ENCODE measurements around the gene CYP11A1. TPM values are rescaled to one million over a fixed set of nuclear protein-coding genes. Genes with fewer than 3 reads are reported as not detected.

The CYP11A1 gene
- total RNA-seq, 4 donors from 2014 or later = 1.3 to 17.0 (median 9.5) TPM

GRCh38 chr15:74395319-74396145, 28.1 kb upstream of the CYP11A1 start:
- 87 to 91% methylated on average over 5 to 6 of the region's 17 CpGs for WGBS, 2 donors
- TF ChIP-seq, protein P1, sequence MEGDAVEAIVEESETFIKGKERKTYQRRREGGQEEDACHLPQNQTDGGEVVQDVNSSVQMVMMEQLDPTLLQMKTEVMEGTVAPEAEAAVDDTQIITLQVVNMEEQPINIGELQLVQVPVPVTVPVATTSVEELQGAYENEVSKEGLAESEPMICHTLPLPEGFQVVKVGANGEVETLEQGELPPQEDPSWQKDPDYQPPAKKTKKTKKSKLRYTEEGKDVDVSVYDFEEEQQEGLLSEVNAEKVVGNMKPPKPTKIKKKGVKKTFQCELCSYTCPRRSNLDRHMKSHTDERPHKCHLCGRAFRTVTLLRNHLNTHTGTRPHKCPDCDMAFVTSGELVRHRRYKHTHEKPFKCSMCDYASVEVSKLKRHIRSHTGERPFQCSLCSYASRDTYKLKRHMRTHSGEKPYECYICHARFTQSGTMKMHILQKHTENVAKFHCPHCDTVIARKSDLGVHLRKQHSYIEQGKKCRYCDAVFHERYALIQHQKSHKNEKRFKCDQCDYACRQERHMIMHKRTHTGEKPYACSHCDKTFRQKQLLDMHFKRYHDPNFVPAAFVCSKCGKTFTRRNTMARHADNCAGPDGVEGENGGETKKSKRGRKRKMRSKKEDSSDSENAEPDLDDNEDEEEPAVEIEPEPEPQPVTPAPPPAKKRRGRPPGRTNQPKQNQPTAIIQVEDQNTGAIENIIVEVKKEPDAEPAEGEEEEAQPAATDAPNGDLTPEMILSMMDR (IDR thresholded peaks at IDR 0.05) = no peak
- TF ChIP-seq POLR2A (IDR thresholded peaks at IDR 0.05) = no peak
- Histone ChIP-seq H3K9me3 (no peaks in the 10 kb centered on the region), H3K36me3 (no peaks in the 10 kb centered on the region), H3K27me3 (peaks cover 0 to 9% (median 0%) of the 10 kb centered on the region in 4 donors), H3K4me3 (no peak overlapping the region), H3K4me1 (peaks cover 3 to 37% (median 11%) of the 10 kb centered on the region in 3 donors), H3K27ac (no peak overlapping the region)
- intact Hi-C loops (cut with DNase I) = no loop called here
- no peak for DNase-seq

DNA sequence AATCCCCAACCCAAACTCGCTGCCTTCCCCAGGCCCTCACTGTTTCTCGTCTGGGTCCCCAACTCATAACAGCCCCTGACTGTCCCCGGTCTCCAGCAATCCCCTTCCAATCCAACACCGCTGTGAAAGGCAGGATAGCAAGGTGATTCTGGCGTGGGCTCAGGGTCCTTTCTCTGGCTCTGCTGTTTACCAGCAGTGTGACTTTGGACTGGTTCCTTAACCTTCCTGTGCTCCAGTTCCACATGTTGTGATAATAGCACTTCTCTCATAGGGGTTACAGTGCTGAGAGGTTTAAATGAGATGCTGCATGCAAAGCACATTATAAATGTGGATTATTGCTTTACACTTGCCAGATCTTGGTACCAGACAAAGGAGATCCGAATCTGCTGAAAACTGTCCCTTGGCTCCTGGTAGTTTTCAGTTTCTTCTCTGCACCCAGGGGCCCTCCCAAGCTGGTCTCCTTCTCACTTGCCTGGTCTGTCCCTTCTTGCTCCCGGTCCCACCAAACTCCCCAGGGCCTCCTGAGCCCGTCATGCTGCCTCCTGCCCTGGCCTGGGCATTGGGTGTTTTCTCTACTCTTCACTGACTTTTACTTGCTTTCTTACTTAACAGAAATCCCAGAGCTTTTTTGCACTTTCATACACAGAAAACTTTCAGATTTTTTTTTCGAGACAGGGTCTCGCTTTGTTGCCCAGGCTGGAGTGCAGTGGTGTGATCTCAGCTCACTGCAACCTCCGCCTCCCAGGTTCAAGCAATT, 26.8 kb upstream of the CYP11A1 start:
- H3K27ac ChIP-seq = no peak overlapping the region
- no peak for DNase-seq
- no peak for TF ChIP-seq POLR2A (IDR thresholded peaks at IDR 0.05)
- TF ChIP-seq, protein P1 (IDR thresholded peaks at IDR 0.05) = no peak
- whole genome bisulfite sequencing, 2 donors = 79 to 88% methylated on average over 10 to 11 of the region's 11 CpGs
- intact Hi-C loops (cut with DNase I) = no loop called here
- no peaks in the 10 kb centered on the region for H3K36me3 ChIP-seq
- H3K9me3 ChIP-seq = no peaks in the 10 kb centered on the region
- H3K27me3 ChIP-seq = no peaks in the 10 kb centered on the region
- H3K4me3 ChIP-seq = no peak overlapping the region
- H3K4me1 ChIP-seq = peaks cover 3 to 24% (median 7%) of the 10 kb centered on the region in 3 donors

- no peak for TF ChIP-seq POLR2A (IDR thresholded peaks at IDR 0.05)
- TF ChIP-seq, protein P1 (IDR thresholded peaks at IDR 0.05) = no peak
- WGBS, 2 donors = 73 to 82% methylated on average over 13 of the region's 13 CpGs
These were observed 26.0 kb upstream of the CYP11A1 start for GRCh38 chr15:74393423-74393822.

GRCh38 chr15:74392902-74393301, 25.5 kb upstream of the CYP11A1 start:
- Histone ChIP-seq H3K27ac (no peak overlapping the region), H3K36me3 (no peaks in the 10 kb centered on the region), H3K9me3 (no peaks in the 10 kb centered on the region), H3K4me1 (peaks cover 3 to 19% (median 7%) of the 10 kb centered on the region in 3 donors), H3K27me3 (no peaks in the 10 kb centered on the region), H3K4me3 (no peak overlapping the region)
- no peak for TF ChIP-seq POLR2A (IDR thresholded peaks at IDR 0.05)
- TF ChIP-seq, protein P1 (IDR thresholded peaks at IDR 0.05) = no peak
- DNase-seq = no peak
- intact Hi-C loops (cut with DNase I) = no loop called here
- 94 to 100% methylated on average over 6 to 7 of the region's 7 CpGs for WGBS, 2 donors

More at GRCh38 chr15:74393423-74393822, 26.0 kb upstream of the CYP11A1 start:
- H3K36me3 ChIP-seq = no peaks in the 10 kb centered on the region
- H3K4me1 ChIP-seq = peaks cover 3 to 19% (median 7%) of the 10 kb centered on the region in 3 donors
- no peak overlapping the region for H3K4me3 ChIP-seq
- no peaks in the 10 kb centered on the region for H3K27me3 ChIP-seq
- H3K27ac ChIP-seq = no peak overlapping the region
- intact Hi-C loops (cut with DNase I) = no loop called here
- no peaks in the 10 kb centered on the region for H3K9me3 ChIP-seq
- DNase-seq = no peak

DNA sequence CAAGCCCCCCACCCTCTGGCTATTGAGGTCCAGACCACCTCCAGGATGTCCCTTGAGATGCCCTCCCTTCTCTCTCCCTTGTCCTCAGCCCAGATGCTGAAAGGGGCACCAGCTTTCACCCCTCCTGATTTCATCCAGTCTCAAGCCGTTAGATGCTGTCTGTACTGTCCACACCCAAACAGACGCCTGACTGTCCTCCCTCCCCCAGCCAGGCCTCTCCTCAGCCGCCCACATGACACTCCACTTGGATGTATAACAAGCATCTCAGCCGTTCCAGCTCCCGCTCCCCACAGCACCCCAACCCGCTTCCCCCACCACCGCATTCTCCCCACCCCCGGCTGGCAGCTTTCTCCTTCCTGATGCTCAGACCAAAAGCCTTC, 25.0 kb upstream of the CYP11A1 start:
- Histone ChIP-seq H3K36me3 (no peaks in the 10 kb centered on the region), H3K4me3 (no peak overlapping the region), H3K4me1 (peaks cover 3 to 16% (median 7%) of the 10 kb centered on the region in 3 donors), H3K9me3 (no peaks in the 10 kb centered on the region), H3K27me3 (no peaks in the 10 kb centered on the region), H3K27ac (no peak overlapping the region)
- no peak for DNase-seq
- WGBS, 2 donors = 55 to 73% methylated on average over 3 to 7 of the region's 8 CpGs
- intact Hi-C loops (cut with DNase I) = no loop called here
- no peak for TF ChIP-seq POLR2A (IDR thresholded peaks at IDR 0.05)
- TF ChIP-seq, protein P1 (IDR thresholded peaks at IDR 0.05) = no peak

Data from esophagus squamous epithelium (tissue), 5 donors.